HepG2 (cell line): ENCODE measurements around the gene RBM6. TPM values are rescaled to one million over a fixed set of nuclear protein-coding genes. Genes with fewer than 3 reads are reported as not detected.

Source experiments
- ATAC-seq: fragments of 200-7000 bp; cut with Tn5 transposase; 3 replicates; pipeline ENCODE4 v1.9.1; 2020; ENCODE audit warnings: mild to moderate bottlenecking, moderate library complexity
- BruUV-seq: library from RNA; stranded (reverse); fragments of 400-500 nt; replicated peaks from 2 replicates; lab custom pipeline; 2021; lab: Mats Ljungman, UMichigan
- CTCF ChIA-PET: fragments of 300-600 bp; formaldehyde crosslinking; extraction: SDS; loops from one replicate; lab custom pipeline; 2021; ENCODE audit warnings: low total read pairs, inconsistent platforms, low intra/inter-chr PET ratio; lab: Yijun Ruan, JAX
- POLR2A ChIA-PET: fragments of 350-600 bp; sonication (Branson Sonifier 250); formaldehyde crosslinking; loops from one replicate; lab custom pipeline; 2020; ENCODE audit warnings: antibody characterized with exemption, inconsistent platforms; lab: Yijun Ruan, JAX
- DNase-seq: peaks from one replicate; pipeline ENCODE4 v3.0.0-alpha.2; 2015; ENCODE audit warnings: low spot score
- FAIRE-seq: peaks from 3 replicates; lab custom pipeline; 2011; peaks lifted over from hg19 to GRCh38; lab: Jason Lieb, UNC
- H2AFZ ChIP-seq: one replicate; pipeline ENCODE4 v1.6.1; 2011; ENCODE audit warnings: low read length, inconsistent platforms
- H3K27ac ChIP-seq: fragments of 300-600 bp; 3 replicates; pipeline ENCODE4 v1.8.0; 2011; ENCODE audit warnings: mixed run types, mild to moderate bottlenecking, mixed read lengths, low read length, inconsistent platforms; ENCODE audit not compliant: insufficient read depth; ENCODE audit errors: extremely low read length
- H3K27me3 ChIP-seq, 2 experiments: fragments of 200-600 bp in 1 of 2; 2 replicates in 1 of 2; 3 replicates in 1 of 2; pipeline versions ENCODE4 v1.6.0 to v1.8.0; 2011; ENCODE audit warnings: low read length in 2 of 2, mild to moderate bottlenecking in 2 of 2, moderate library complexity in 2 of 2, inconsistent platforms in 1 of 2; ENCODE audit not compliant: insufficient read depth in 2 of 2, control insufficient read depth in 1 of 2
- H3K36me3 ChIP-seq, 2 experiments: fragments of 200-600 bp in 1 of 2; replicated peaks in 1 of 2; 2 replicates in 1 of 2; 3 replicates in 1 of 2; pipeline versions ENCODE4 v1.5.1 to v1.8.0; 2011; ENCODE audit warnings: low read length in 2 of 2, inconsistent platforms in 1 of 2; ENCODE audit not compliant: insufficient read depth in 2 of 2, control insufficient read depth in 1 of 2
- H3K4me1 ChIP-seq: 2 replicates; pipeline ENCODE4 v1.5.1; 2012; ENCODE audit warnings: low read length, inconsistent platforms; ENCODE audit not compliant: insufficient read depth
- H3K4me2 ChIP-seq: 2 replicates; pipeline ENCODE4 v1.6.0; 2011; ENCODE audit warnings: low read depth, low read length, inconsistent platforms
- H3K4me3 ChIP-seq, 3 experiments: fragments of 200-600 bp in 1 of 3; sonication (generic), shearing (Covaris generic) in 1 of 3; replicated peaks in 1 of 3; 2 replicates each; pipeline ENCODE4 v1.5.1; 2011 to 2016; ENCODE audit warnings: low read length in 3 of 3, inconsistent platforms in 2 of 3, low read depth in 2 of 3, mild to moderate bottlenecking in 2 of 3, control low read depth in 1 of 3, mixed read lengths in 1 of 3; ENCODE audit not compliant: insufficient read depth in 1 of 3
- H3K79me2 ChIP-seq: one replicate; pipeline ENCODE4 v1.6.1; 2011; ENCODE audit warnings: low read length, inconsistent platforms; ENCODE audit not compliant: insufficient read depth
- H3K9ac ChIP-seq: 2 replicates; pipeline ENCODE4 v1.6.0; 2011; ENCODE audit warnings: mild to moderate bottlenecking, low read depth, low read length, inconsistent platforms; ENCODE audit not compliant: insufficient read depth
- H3K9me3 ChIP-seq: 2 replicates; pipeline ENCODE4 v1.5.1; 2012; ENCODE audit warnings: mild to moderate bottlenecking, low read length
- H4K20me1 ChIP-seq: 2 replicates; pipeline ENCODE4 v1.6.0; 2011; ENCODE audit warnings: inconsistent platforms, mild to moderate bottlenecking, low read length, moderate library complexity; ENCODE audit not compliant: insufficient read depth
- ATF3 ChIP-seq: sonication (generic); formaldehyde crosslinking; IDR thresholded peaks from 2 replicates; pipeline ENCODE4 v1.4.0; 2020; ENCODE audit warnings: missing genetic modification reagents
- ZBTB46 ChIP-seq: sonication (generic); formaldehyde crosslinking; IDR thresholded peaks from 2 replicates; pipeline ENCODE4 v1.4.0; 2020; ENCODE audit warnings: mild to moderate bottlenecking, missing genetic modification reagents, borderline replicate concordance
- ZNF562 ChIP-seq: sonication (generic); formaldehyde crosslinking; IDR thresholded peaks from 2 replicates; pipeline ENCODE4 v1.8.0; 2022; ENCODE audit warnings: missing genetic modification reagents, borderline replicate concordance
- WGBS: methylation state at CpG from one replicate; pipeline ENCODE4 v1.1.6; 2017; ENCODE audit warnings: low lambda C conversion rate; 5-methylcytosine and 5-hydroxymethylcytosine counted together
- in situ Hi-C: cut with HindIII; loops from 2 replicates; pipeline ENCODE4 v1.10.0; 2017; ENCODE audit warnings: low pct_unique_long_range_greater_than_20kb; ENCODE audit not compliant: extremely low pct_ligation_motif_present
- intact Hi-C: fragments of 100-400 bp; cut with micrococcal nuclease; formaldehyde crosslinking; loops from one replicate; pipeline ENCODE4 v1.10.0; 2022; ENCODE audit not compliant: unreplicated experiment
- polyA plus RNA-seq, 8 experiments: library from polyadenylated mRNA; depleted of rRNA in 3 of 8; stranded (reverse) in 7 of 8; unstranded in 1 of 8; fragments of >200 nt; fragmentation: Illumina TruSeq in 4 of 8; extraction: Trizol in 4 of 8; gene quantifications; 2 replicates each; pipeline versions ENCODE4 v1.2.1 to v1.2.3, GENCODE V29; 2011 to 2016; ENCODE audit warnings: low read depth in 4 of 8, missing spikeins in 1 of 8, mixed read lengths in 1 of 8; ENCODE audit not compliant: insufficient read depth in 1 of 8
- total RNA-seq, 5 experiments: library from RNA; depleted of rRNA; stranded (reverse); fragments of >200 nt; fragmentation: Illumina TruSeq; extraction: Trizol; gene quantifications; 2 replicates each; pipeline ENCODE4 v1.2.3, GENCODE V29; 2016; ENCODE audit warnings: low read depth in 1 of 5

Gene RBM6
- total and polyA plus RNA-seq, 2 of the 13 experiments (the other 11 are each of a cell fraction or from before 2014, with no cell fraction given): 72.7 to 86.1 TPM

- Histone ChIP-seq H2AFZ (no peak overlapping the region), H3K27ac (no peak overlapping the region), H3K4me3 (no peak overlapping the region), H3K27me3 (peaks cover 0 to 6% of the 10 kb centered on the region in 2 experiments; a peak in 2 of 5 replicates), H3K36me3 (peaks cover 11 to 34% of the 10 kb centered on the region in 2 experiments), H3K79me2 (no peaks in the 10 kb centered on the region), H3K9me3 (no peaks in the 10 kb centered on the region), H4K20me1 (peaks cover 2% of the 10 kb centered on the region; the same call in 1 of the 2 replicates), H3K9ac (no peak overlapping the region), H3K4me1 (peaks cover 21% of the 10 kb centered on the region), H3K4me2 (no peak overlapping the region)
- in situ Hi-C loops (loop anchor here (5.0 kb wide), 1 partner anchor 65 kb away; no protein-coding TSS in a partner anchor), intact Hi-C loops (loop anchor here (5.0 kb wide), 1 partner anchor 50 kb away; no protein-coding TSS in a partner anchor)
- DNase-seq (peak; percentile 14), FAIRE-seq (no peak), ATAC-seq (peak; percentile 2)
- no TSS peak for BruUV-seq
- ChIA-PET POLR2A (interaction anchor here (1.3 to 3.2 kb wide), 3 partner anchors 15 to 99 kb away, joined by 3 to 12 read pairs (median 3); no protein-coding TSS in a partner anchor), CTCF (interaction anchor here (1.1 to 2.8 kb wide), 5 partner anchors 32 to 104 kb away, joined by 3 to 50 read pairs (median 10); partner anchors contain the start of genes GNAT1 and SEMA3F)
- 0 out of 2 replicates have a peak, but pooled peaks have one; percentile 28 for TF ChIP-seq ZBTB46 (CRISPR knock-in tag)
- no peak for TF ChIP-seq ATF3
- TF ChIP-seq ZNF562 (CRISPR knock-in tag): 0 out of 2 replicates have a peak, but pooled peaks have one; percentile 12
- 71% methylated on average over 2 of the region's 2 CpGs for WGBS
Measured at GRCh38 chr3:50122071-50122470, 182.1 kb downstream of the RBM6 start.
